ENCODE results near the gene SERPINB7.

Gene SERPINB7

DNA sequence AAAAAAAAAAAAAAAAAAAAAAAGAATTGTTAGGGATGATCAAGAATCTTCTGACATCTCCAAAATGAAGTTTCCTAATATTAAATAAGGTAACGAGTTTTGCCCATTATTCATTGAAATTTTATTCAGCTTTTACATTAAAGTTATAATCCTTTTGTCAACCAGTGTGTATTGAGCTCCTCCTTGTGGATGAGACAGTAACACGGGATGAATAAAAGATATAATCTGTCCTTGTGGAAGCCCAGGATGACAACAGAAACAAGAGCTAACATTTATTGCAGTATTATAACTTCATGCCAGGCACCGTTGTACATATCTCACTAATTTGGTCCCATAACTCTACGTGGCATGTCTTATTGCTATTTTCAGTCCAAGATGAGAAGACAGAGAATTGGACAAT is 33.4 kb upstream of the SERPINB7 start:
- TF ChIP-seq ZNF384 (IDR thresholded peaks at IDR 0.05) (no peak), HDGF (IDR thresholded peaks at IDR 0.05; ENCODE audit: borderline replicate concordance) (no peak), FOXK2 (IDR thresholded peaks at IDR 0.05) (no peak), BHLHE40 (IDR thresholded peaks at IDR 0.05; ENCODE audit: borderline replicate concordance) (no peak), FOXA1 (IDR thresholded peaks at IDR 0.05) (no peak), CTBP1 (IDR thresholded peaks at IDR 0.05; ENCODE audit: borderline replicate concordance) (no peak), L3MBTL2 (conservative IDR thresholded peaks at IDR 0.05) (no peak), ELF4 (IDR thresholded peaks at IDR 0.05) (no peak), SP1 (IDR thresholded peaks at IDR 0.05) (no peak), LEF1 (IDR thresholded peaks at IDR 0.05; ENCODE audit: borderline replicate concordance) (no peak), FOXM1 (IDR thresholded peaks at IDR 0.05; ENCODE audit: borderline replicate concordance) (no peak), SUZ12 (IDR thresholded peaks at IDR 0.05) (no peak), NFRKB (IDR thresholded peaks at IDR 0.05) (no peak), TARDBP (IDR thresholded peaks at IDR 0.05) (no peak), ARNT (IDR thresholded peaks at IDR 0.05) (no peak)
- TF ChIP-seq, protein P1, sequence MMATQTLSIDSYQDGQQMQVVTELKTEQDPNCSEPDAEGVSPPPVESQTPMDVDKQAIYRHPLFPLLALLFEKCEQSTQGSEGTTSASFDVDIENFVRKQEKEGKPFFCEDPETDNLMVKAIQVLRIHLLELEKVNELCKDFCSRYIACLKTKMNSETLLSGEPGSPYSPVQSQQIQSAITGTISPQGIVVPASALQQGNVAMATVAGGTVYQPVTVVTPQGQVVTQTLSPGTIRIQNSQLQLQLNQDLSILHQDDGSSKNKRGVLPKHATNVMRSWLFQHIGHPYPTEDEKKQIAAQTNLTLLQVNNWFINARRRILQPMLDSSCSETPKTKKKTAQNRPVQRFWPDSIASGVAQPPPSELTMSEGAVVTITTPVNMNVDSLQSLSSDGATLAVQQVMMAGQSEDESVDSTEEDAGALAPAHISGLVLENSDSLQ (IDR thresholded peaks at IDR 0.05), result no peak
- POLR2A ChIA-PET, result no interaction called here
- DNase-seq (ENCODE audit: extremely low spot score), result no peak
- CTCF ChIA-PET, result interaction anchor here (0.6 kb wide), 1 partner anchor 214 kb away, joined by 4 read pairs; no protein-coding TSS in a partner anchor

DNA sequence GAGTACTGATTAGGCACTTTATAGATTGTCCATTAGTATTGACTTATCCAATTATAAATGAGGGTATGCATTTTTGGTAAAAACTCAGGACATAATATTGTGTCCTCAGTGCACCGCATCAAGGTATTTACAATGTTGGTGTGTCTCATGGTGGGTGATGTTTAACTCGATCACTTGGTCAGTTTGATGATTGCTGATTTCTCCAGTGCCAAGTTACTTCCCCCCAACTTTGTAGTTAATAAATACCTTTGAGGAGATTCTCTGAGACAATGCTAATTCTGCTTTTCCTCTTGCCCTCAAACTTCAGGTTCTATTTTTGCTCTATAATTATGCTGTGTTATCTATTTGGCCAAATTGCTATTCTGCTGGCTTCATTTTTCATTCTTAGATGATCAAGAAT is 28.2 kb upstream of the SERPINB7 start:
- TF ChIP-seq FOXM1 (IDR thresholded peaks at IDR 0.05; ENCODE audit: borderline replicate concordance) (no peak), FOXA1 (IDR thresholded peaks at IDR 0.05) (no peak), ARNT (IDR thresholded peaks at IDR 0.05) (no peak), HDGF (IDR thresholded peaks at IDR 0.05; ENCODE audit: borderline replicate concordance) (no peak), ELF4 (IDR thresholded peaks at IDR 0.05) (no peak), SUZ12 (IDR thresholded peaks at IDR 0.05) (no peak), LEF1 (IDR thresholded peaks at IDR 0.05; ENCODE audit: borderline replicate concordance) (no peak), NFRKB (IDR thresholded peaks at IDR 0.05) (no peak), TARDBP (IDR thresholded peaks at IDR 0.05) (no peak), CTBP1 (IDR thresholded peaks at IDR 0.05; ENCODE audit: borderline replicate concordance) (no peak)
- ChIA-PET CTCF (no interaction called here), POLR2A (no interaction called here)
- DNase-seq (ENCODE audit: extremely low spot score), result no peak

DNA sequence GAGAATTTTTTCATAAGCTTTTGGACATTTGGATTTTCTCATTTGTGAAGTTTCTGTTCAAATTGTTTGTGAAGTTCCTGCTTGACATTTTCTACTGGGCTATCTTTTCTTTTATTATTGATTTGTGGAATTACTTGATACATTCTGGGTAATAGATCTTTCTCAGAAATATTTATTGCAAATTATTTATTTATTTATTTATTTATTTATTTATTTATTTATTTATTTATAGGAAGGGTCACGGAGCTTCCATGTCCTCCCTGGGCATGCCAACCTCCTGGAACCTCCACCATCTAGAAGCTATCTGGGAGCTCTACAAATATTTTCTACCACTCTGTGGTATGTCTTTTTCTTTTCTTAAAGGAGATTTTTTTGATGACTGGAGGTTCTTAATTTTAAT is 25.7 kb upstream of the SERPINB7 start:
- POLR2A ChIA-PET, result no interaction called here
- DNase-seq (ENCODE audit: extremely low spot score), result no peak
- TF ChIP-seq, protein P1 (IDR thresholded peaks at IDR 0.05), result no peak
- TF ChIP-seq SP1 (IDR thresholded peaks at IDR 0.05), result no peak
- no peak for TF ChIP-seq LEF1 (IDR thresholded peaks at IDR 0.05; ENCODE audit: borderline replicate concordance)
- CTCF ChIA-PET, result no interaction called here

DNA sequence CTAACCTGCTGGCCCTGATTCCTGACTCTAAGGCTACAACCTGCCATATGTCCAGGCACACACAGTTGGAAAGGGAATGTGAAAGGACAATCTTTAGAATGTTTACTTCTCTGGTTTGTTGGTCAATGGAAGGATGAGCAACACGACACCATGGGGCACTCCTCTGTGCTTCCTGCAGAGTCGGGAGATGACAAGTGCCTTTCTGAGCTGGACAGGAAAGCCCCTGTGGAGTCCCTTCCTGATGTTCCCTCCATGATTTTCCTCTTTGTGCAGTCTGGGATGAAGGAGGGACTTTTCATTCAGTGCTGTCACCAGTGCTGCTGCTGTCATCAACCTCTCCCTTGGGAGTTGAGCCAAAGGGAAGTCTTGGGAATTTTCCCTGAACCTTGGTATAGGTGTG is 22.6 kb upstream of the SERPINB7 start:
- POLR2A ChIA-PET, result no interaction called here
- TF ChIP-seq BHLHE40 (IDR thresholded peaks at IDR 0.05; ENCODE audit: borderline replicate concordance), result no peak
- no peak for TF ChIP-seq SUZ12 (IDR thresholded peaks at IDR 0.05)
- TF ChIP-seq L3MBTL2 (conservative IDR thresholded peaks at IDR 0.05), result no peak
- TF ChIP-seq, protein P1 (IDR thresholded peaks at IDR 0.05), result no peak
- no peak for TF ChIP-seq FOXA1 (IDR thresholded peaks at IDR 0.05)
- no peak for TF ChIP-seq TARDBP (IDR thresholded peaks at IDR 0.05)
- TF ChIP-seq CTBP1 (IDR thresholded peaks at IDR 0.05; ENCODE audit: borderline replicate concordance), result no peak
- TF ChIP-seq FOXM1 (IDR thresholded peaks at IDR 0.05; ENCODE audit: borderline replicate concordance), result no peak
- no peak for TF ChIP-seq ELF4 (IDR thresholded peaks at IDR 0.05)
- TF ChIP-seq SP1 (IDR thresholded peaks at IDR 0.05), result no peak
- TF ChIP-seq NFRKB (IDR thresholded peaks at IDR 0.05), result no peak
- no peak for TF ChIP-seq HDGF (IDR thresholded peaks at IDR 0.05; ENCODE audit: borderline replicate concordance)
- TF ChIP-seq ARNT (IDR thresholded peaks at IDR 0.05), result no peak
- no peak for TF ChIP-seq ZNF384 (IDR thresholded peaks at IDR 0.05)
- no peak for TF ChIP-seq FOXK2 (IDR thresholded peaks at IDR 0.05)
- CTCF ChIA-PET, result no interaction called here
- DNase-seq (ENCODE audit: extremely low spot score), result no peak

DNA sequence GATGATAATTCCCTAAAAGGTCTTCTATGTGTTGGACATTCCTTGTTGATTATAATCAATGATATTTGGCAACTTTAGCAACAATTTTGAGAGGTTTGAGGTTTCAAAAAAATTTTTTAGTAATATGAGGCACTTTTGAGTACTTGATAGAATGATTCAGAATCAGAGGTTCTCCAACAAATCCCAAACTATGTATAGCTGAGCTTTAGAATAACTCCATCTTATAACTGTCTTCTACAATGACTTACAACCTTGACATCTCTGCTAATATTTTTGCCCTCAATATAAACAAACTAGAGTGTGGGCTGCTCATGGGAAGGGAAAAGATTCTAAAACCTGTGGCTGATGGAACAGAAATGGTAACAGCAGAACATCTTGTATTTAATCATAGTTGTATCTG is 21.5 kb upstream of the SERPINB7 start:
- ChIA-PET CTCF (no interaction called here), POLR2A (no interaction called here)
- no peak for DNase-seq (ENCODE audit: extremely low spot score)
- TF ChIP-seq SP1 (IDR thresholded peaks at IDR 0.05) (no peak), BHLHE40 (IDR thresholded peaks at IDR 0.05; ENCODE audit: borderline replicate concordance) (no peak), NFRKB (IDR thresholded peaks at IDR 0.05) (no peak), HDGF (IDR thresholded peaks at IDR 0.05; ENCODE audit: borderline replicate concordance) (no peak), LEF1 (IDR thresholded peaks at IDR 0.05; ENCODE audit: borderline replicate concordance) (no peak), FOXA1 (IDR thresholded peaks at IDR 0.05) (no peak), ZNF384 (IDR thresholded peaks at IDR 0.05) (no peak), FOXK2 (IDR thresholded peaks at IDR 0.05) (no peak), ELF4 (IDR thresholded peaks at IDR 0.05) (no peak), CTBP1 (IDR thresholded peaks at IDR 0.05; ENCODE audit: borderline replicate concordance) (no peak), L3MBTL2 (conservative IDR thresholded peaks at IDR 0.05) (no peak), FOXM1 (IDR thresholded peaks at IDR 0.05; ENCODE audit: borderline replicate concordance) (no peak), TARDBP (IDR thresholded peaks at IDR 0.05) (no peak), ARNT (IDR thresholded peaks at IDR 0.05) (no peak), SUZ12 (IDR thresholded peaks at IDR 0.05) (no peak)
- TF ChIP-seq, protein P1 (IDR thresholded peaks at IDR 0.05), result no peak

DNA sequence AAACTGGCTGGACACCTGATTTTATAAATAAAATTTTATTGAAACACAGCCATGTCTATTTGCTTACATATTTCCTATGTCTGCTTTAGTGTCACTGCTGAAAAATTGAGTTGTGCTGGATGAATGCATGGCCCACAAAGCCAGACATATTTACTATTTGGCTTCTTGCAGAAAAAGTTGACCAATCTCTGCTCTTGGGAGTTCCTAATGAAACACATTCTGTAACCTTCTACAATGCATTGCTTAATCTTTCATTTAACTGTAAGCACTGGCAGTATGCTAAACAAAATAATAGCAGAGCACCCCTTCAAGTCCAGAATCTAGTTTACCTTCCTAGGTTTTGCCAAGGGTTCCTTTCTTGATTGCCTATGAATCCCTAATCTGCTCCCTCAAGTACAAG is 17.7 kb upstream of the SERPINB7 start:
- ChIA-PET POLR2A (no interaction called here), CTCF (no interaction called here)
- no peak for DNase-seq (ENCODE audit: extremely low spot score)
- TF ChIP-seq CTBP1 (IDR thresholded peaks at IDR 0.05; ENCODE audit: borderline replicate concordance), result no peak

All from HEK293T (cell line).